ENCODE measurements around the gene GIN1.

GIN1 gene

GRCh38 chr5:103036601-103037000 lies 83.3 kb downstream of the GIN1 start:
- no peak overlapping the region for H3K27ac ChIP-seq
- no peak for TF ChIP-seq CTCF (conservative IDR thresholded peaks at IDR 0.05)
- TF ChIP-seq ZFX (IDR thresholded peaks at IDR 0.05), result no peak

Measured in C4-2B (cell line).